WTC11 (cell line): ENCODE results near the gene WNT8B. TPM values are rescaled to one million over a fixed set of nuclear protein-coding genes. Genes with fewer than 3 reads are reported as not detected.

Experiments
- ATAC-seq: fragments of 200-7000 bp; cut with Tn5 transposase; 2 replicates; pipeline ENCODE4 v1.10.0; 2021; ENCODE audit warnings: mild to moderate bottlenecking, moderate library complexity
- CTCF ChIA-PET: fragments of 300-600 bp; sonication (Branson Sonifier 250); formaldehyde crosslinking; loops from one replicate; lab custom pipeline; 2021; ENCODE audit warnings: antibody characterized with exemption; lab: Charles Lee
- POLR2A ChIA-PET: fragments of 350-600 bp; sonication (Branson Sonifier 250); formaldehyde crosslinking; loops from one replicate; lab custom pipeline; 2021; ENCODE audit warnings: antibody characterized with exemption; lab: Charles Lee
- DNase-seq: peaks from one replicate; pipeline ENCODE4 v3.0.0; 2021; ENCODE audit warnings: low spot score
- H3K27ac Mint-ChIP-seq: 2 replicates; pipeline ENCODE4 v1.8.0; 2021; ENCODE audit warnings: mixed read lengths
- H3K27me3 Mint-ChIP-seq: 2 replicates; pipeline ENCODE4 v1.8.0; 2021; ENCODE audit warnings: low read depth, mild to moderate bottlenecking, moderate library complexity, mixed read lengths
- H3K36me3 Mint-ChIP-seq: 2 replicates; pipeline ENCODE4 v1.8.0; 2021; ENCODE audit warnings: mixed read lengths
- H3K4me1 Mint-ChIP-seq: 2 replicates; pipeline ENCODE4 v1.8.0; 2022; ENCODE audit warnings: mixed read lengths
- H3K4me3 Mint-ChIP-seq: 2 replicates; pipeline ENCODE4 v1.8.0; 2021; ENCODE audit warnings: mild to moderate bottlenecking, moderate library complexity, mixed read lengths
- H3K9me3 Mint-ChIP-seq: 2 replicates; pipeline ENCODE4 v1.8.0; 2021; ENCODE audit warnings: mixed read lengths
- ARID4B ChIP-seq: sonication (generic); formaldehyde crosslinking; IDR thresholded peaks from 2 replicates; pipeline ENCODE4 v1.8.0; 2023; ENCODE audit warnings: missing genetic modification reagents, mild to moderate bottlenecking, borderline replicate concordance
- ATF3 ChIP-seq: sonication (generic); formaldehyde crosslinking; conservative IDR thresholded peaks from 2 replicates; pipeline ENCODE4 v1.8.1; 2022; ENCODE audit warnings: mild to moderate bottlenecking, missing genetic modification reagents
- CBFB ChIP-seq: sonication (generic); formaldehyde crosslinking; IDR thresholded peaks from 2 replicates; pipeline ENCODE4 v1.8.1; 2022; ENCODE audit warnings: mild to moderate bottlenecking, low read depth, missing genetic modification reagents
- CREM ChIP-seq: sonication (generic); formaldehyde crosslinking; IDR thresholded peaks from 2 replicates; pipeline ENCODE4 v1.8.1; 2022; ENCODE audit warnings: mild to moderate bottlenecking, missing genetic modification reagents, moderate library complexity
- CTCF ChIP-seq: fragments of 200-600 bp; IDR thresholded peaks from 2 replicates; pipeline ENCODE4 v1.8.0; 2022; ENCODE audit warnings: antibody characterized with exemption
- ESRRA ChIP-seq: sonication (generic); formaldehyde crosslinking; IDR thresholded peaks from 2 replicates; pipeline ENCODE4 v1.8.1; 2022; ENCODE audit warnings: mild to moderate bottlenecking, missing genetic modification reagents, borderline replicate concordance
- GABPB1 ChIP-seq: sonication (generic); formaldehyde crosslinking; IDR thresholded peaks from 2 replicates; pipeline ENCODE4 v1.8.1; 2023; ENCODE audit warnings: mild to moderate bottlenecking, missing genetic modification reagents
- MAX ChIP-seq: sonication (generic); formaldehyde crosslinking; IDR thresholded peaks from 2 replicates; pipeline ENCODE4 v1.8.0; 2022; ENCODE audit warnings: mild to moderate bottlenecking, missing genetic modification reagents
- MXD4 ChIP-seq: fragments of 250-450 bp; sonication (Bioruptor Pico); IDR thresholded peaks from 2 replicates; pipeline ENCODE4 v1.8.0; 2021; ENCODE audit warnings: mild to moderate bottlenecking, moderate library complexity, borderline replicate concordance
- MYBL2 ChIP-seq: sonication (generic); formaldehyde crosslinking; IDR thresholded peaks from 2 replicates; pipeline ENCODE4 v1.8.1; 2023; ENCODE audit warnings: mild to moderate bottlenecking, moderate library complexity, missing genetic modification reagents
- NFATC4 ChIP-seq: fragments of 250-450 bp; sonication (Bioruptor Pico); IDR thresholded peaks from 2 replicates; pipeline ENCODE4 v1.9.0; 2021; ENCODE audit warnings: mild to moderate bottlenecking
- PRDM15 ChIP-seq: sonication (generic); formaldehyde crosslinking; IDR thresholded peaks from 2 replicates; pipeline ENCODE4 v1.8.0; 2022; ENCODE audit warnings: missing genetic modification reagents
- PREB ChIP-seq: sonication (generic); formaldehyde crosslinking; IDR thresholded peaks from 2 replicates; pipeline ENCODE4 v1.8.1; 2022; ENCODE audit warnings: mild to moderate bottlenecking, missing genetic modification reagents, moderate library complexity, borderline replicate concordance
- PRRX2 ChIP-seq: fragments of 250-450 bp; sonication (Bioruptor Pico); IDR thresholded peaks from 2 replicates; pipeline ENCODE4 v1.8.0; 2021; ENCODE audit warnings: mild to moderate bottlenecking
- RELA ChIP-seq: sonication (generic); formaldehyde crosslinking; IDR thresholded peaks from 2 replicates; pipeline ENCODE4 v1.8.1; 2022; ENCODE audit warnings: missing genetic modification reagents, mild to moderate bottlenecking, borderline replicate concordance
- USF1 ChIP-seq: sonication (generic); formaldehyde crosslinking; IDR thresholded peaks from 2 replicates; pipeline ENCODE4 v1.8.0; 2022; ENCODE audit warnings: mild to moderate bottlenecking, missing genetic modification reagents
- ZNF232 ChIP-seq: sonication (generic); formaldehyde crosslinking; IDR thresholded peaks from 2 replicates; pipeline ENCODE4 v1.8.0; 2022; ENCODE audit warnings: mild to moderate bottlenecking, missing genetic modification reagents
- ZNF416 ChIP-seq: fragments of 250-450 bp; sonication (Bioruptor Pico); IDR thresholded peaks from 2 replicates; pipeline ENCODE4 v1.9.0; 2021; ENCODE audit warnings: mild to moderate bottlenecking, inconsistent platforms
- ZNF532 ChIP-seq: fragments of 250-450 bp; sonication (Bioruptor Pico); IDR thresholded peaks from 2 replicates; pipeline ENCODE4 v1.9.0; 2021; ENCODE audit warnings: mild to moderate bottlenecking, borderline replicate concordance
- total RNA-seq: library from RNA; stranded (reverse); gene quantifications from 3 replicates; pipeline ENCODE4 v1.2.3, GENCODE V29; 2021

The WNT8B gene
- total RNA-seq, 1 experiment from 2014 or later = 0.68 TPM

- no peak for TF ChIP-seq ZNF532 (CRISPR knock-in tag)
- TF ChIP-seq PREB = no peak
- 0 out of 2 replicates have a peak, but pooled peaks have one; percentile 8 for TF ChIP-seq CBFB
- TF ChIP-seq CTCF = peak; percentile 80
- peak; percentile 76 for TF ChIP-seq MAX (CRISPR knock-in tag)
- TF ChIP-seq PRDM15 = 0 out of 2 replicates have a peak, but pooled peaks have one; percentile 23
- TF ChIP-seq ESRRA (CRISPR knock-in tag) = peak; percentile 50; the same call in 1 of the 2 replicates
- TF ChIP-seq RELA = 0 out of 2 replicates have a peak, but pooled peaks have one; percentile 50
These were observed 19.5 kb downstream of the WNT8B start (continued) for GRCh38 chr10:100482181-100482833.

- H3K27me3 Mint-ChIP-seq = peaks cover 100% of the 10 kb centered on the region
- H3K9me3 Mint-ChIP-seq = no peaks in the 10 kb centered on the region
- H3K27ac Mint-ChIP-seq = no peak overlapping the region
- CTCF ChIA-PET = interaction anchor here (0.6 to 10.2 kb wide), 33 partner anchors 9 to 529 kb away, joined by 3 to 134 read pairs (median 5); partner anchors contain the start of genes HIF1AN, PKD2L1, SCD and SEC31B
- POLR2A ChIA-PET = interaction anchor here (0.9 to 1.2 kb wide), 5 partner anchors 26 to 259 kb away, joined by 3 to 7 read pairs (median 3); partner anchors contain the start of gene SCD
- DNase-seq = no peak
- peaks cover 3% of the 10 kb centered on the region for H3K36me3 Mint-ChIP-seq
- peaks cover 47% of the 10 kb centered on the region for H3K4me1 Mint-ChIP-seq
- ATAC-seq = no peak
- H3K4me3 Mint-ChIP-seq = peak overlapping the region; percentile 75
- no peak for TF ChIP-seq ZNF232 (CRISPR knock-in tag)
- TF ChIP-seq GABPB1 = no peak
- no peak for TF ChIP-seq PRRX2 (CRISPR knock-in tag)
- TF ChIP-seq MXD4 = no peak
- TF ChIP-seq MYBL2 (CRISPR knock-in tag) = no peak
- TF ChIP-seq NFATC4 (CRISPR knock-in tag) = no peak
- no peak for TF ChIP-seq USF1
- TF ChIP-seq ARID4B (CRISPR knock-in tag) = no peak
- no peak for TF ChIP-seq ZNF416 (CRISPR knock-in tag)
- no peak for TF ChIP-seq ATF3 (CRISPR knock-in tag)
- TF ChIP-seq CREM (CRISPR knock-in tag) = no peak
These were observed 20.0 kb downstream of the WNT8B start for GRCh38 chr10:100482834-100483185.
